Stomach (tissue), 4 donors: ENCODE results near the gene SFXN2.

ENCODE experiments used
- CTCF ChIP-seq, 7 experiments: fragments of 450-650 bp in 4 of 7; fragments of 200-600 bp in 3 of 7; sonication (generic) in 3 of 7; IDR thresholded peaks; one replicate each; pipeline ENCODE4 v1.5.1; 2016 to 2019; ENCODE audit warnings: antibody characterized with exemption in 7 of 7, control low read depth in 2 of 7, mild to moderate bottlenecking in 1 of 7
- EP300 ChIP-seq: sonication (generic); formaldehyde crosslinking; IDR thresholded peaks from one replicate; pipeline ENCODE4 v1.6.1; 2017; ENCODE audit warnings: antibody characterized with exemption
- POLR2A ChIP-seq, 4 donors: fragments of 450-650 bp; IDR thresholded peaks; one replicate each; pipeline ENCODE4 v1.6.1; 2016; ENCODE audit warnings: antibody characterized with exemption in 4 of 4, control low read depth in 2 of 4, mild to moderate bottlenecking in 1 of 4, moderate library complexity in 1 of 4
- POLR2AphosphoS5 ChIP-seq, 3 donors: sonication (generic); formaldehyde crosslinking; IDR thresholded peaks; one replicate each; pipeline ENCODE4 v1.6.1; 2016; ENCODE audit warnings: antibody characterized with exemption in 3 of 3

GRCh38 chr10:102740229-102740628, 25.8 kb downstream of the SFXN2 start:
- TF ChIP-seq POLR2A (IDR thresholded peaks at IDR 0.05) (no peak), CTCF (IDR thresholded peaks at IDR 0.05) (no peak), POLR2AphosphoS5 (IDR thresholded peaks at IDR 0.05) (no peak), EP300 (no peak)
